Suppressor macrophage treated with lipopolysaccharide for 1 hour (primary cell): ENCODE results near the gene ACACA.
"Not testable (repeated sequence)": the region's sequence is repeated elsewhere in the genome, so short reads cannot be mapped to it uniquely, and the experiment has no call there.

Experiments used
- DNase-seq, 3 donors: peaks; one replicate each; pipeline ENCODE4 v3.0.0-alpha.2; 2020 to 2022

ACACA gene

GRCh38 chr17:37092701-37093100, 313.9 kb downstream of the ACACA start:
- no peak for DNase-seq

GRCh38 chr17:37092071-37092470, 314.6 kb downstream of the ACACA start:
- no peak for DNase-seq

- DNase-seq, result no peak
These were observed 315.7 kb downstream of the ACACA start for GRCh38 chr17:37090941-37091340.

GRCh38 chr17:37089956-37090355, 316.7 kb downstream of the ACACA start:
- peak; percentile 52 to 68 (median 57) for DNase-seq

- no peak for DNase-seq
These were observed 317.7 kb downstream of the ACACA start for GRCh38 chr17:37088913-37089312.

- DNase-seq, result no peak
These were observed 318.2 kb downstream of the ACACA start for GRCh38 chr17:37088459-37088858.

- DNase-seq, result no peak
These were observed 319.0 kb downstream of the ACACA start for GRCh38 chr17:37087683-37088082.

GRCh38 chr17:37086948-37087347, 319.7 kb downstream of the ACACA start:
- no peak for DNase-seq

GRCh38 chr17:37086334-37086733, 320.3 kb downstream of the ACACA start:
- no peak for DNase-seq

GRCh38 chr17:37084372-37084771, 322.3 kb downstream of the ACACA start:
- DNase-seq, result no peak

- no peak for DNase-seq
These were observed 323.2 kb downstream of the ACACA start for GRCh38 chr17:37083456-37083855.

GRCh38 chr17:37082985-37083384, 323.7 kb downstream of the ACACA start:
- DNase-seq, result no peak

- DNase-seq, result no peak
These were observed 324.2 kb downstream of the ACACA start for GRCh38 chr17:37082311-37082860.

GRCh38 chr17:37081287-37081686, 325.3 kb downstream of the ACACA start:
- DNase-seq, result peak in 2 of 3 donors; percentile 9 to 17

GRCh38 chr17:37079735-37080134, 326.9 kb downstream of the ACACA start:
- peak; percentile 48 to 73 (median 65) for DNase-seq

GRCh38 chr17:37079065-37079708, 327.4 kb downstream of the ACACA start:
- DNase-seq, result no peak

GRCh38 chr17:37073464-37073863, 333.2 kb downstream of the ACACA start:
- DNase-seq, result not testable (repeated sequence)

GRCh38 chr17:37069087-37069486, 337.5 kb downstream of the ACACA start:
- no peak for DNase-seq

- DNase-seq, result no peak
These were observed 338.4 kb downstream of the ACACA start for GRCh38 chr17:37068266-37068665.

- DNase-seq, result peak in 1 of 3 donors; percentile 17
These were observed 339.0 kb downstream of the ACACA start for GRCh38 chr17:37067555-37068111.

- DNase-seq, result no peak
These were observed 340.0 kb downstream of the ACACA start for GRCh38 chr17:37066322-37067255.

- no peak for DNase-seq
These were observed 340.9 kb downstream of the ACACA start for GRCh38 chr17:37065486-37066321.
